ENCODE results near the gene LTBP1. TPM values are rescaled to one million over a fixed set of nuclear protein-coding genes. Genes with fewer than 3 reads are reported as not detected.

The LTBP1 gene
- total and polyA plus RNA-seq, 2 experiments from 2014 or later = 35.6 to 68.9 TPM

- Histone ChIP-seq H4K20me1 (ENCODE audit: insufficient read depth, poor library complexity, severe bottlenecking) (no peaks in the 10 kb centered on the region), H3K79me2 (peaks cover 5% of the 10 kb centered on the region), H2AFZ (no peak overlapping the region), H3K4me1 (ENCODE audit: insufficient read depth) (peaks cover 11% of the 10 kb centered on the region), H3K4me3 (no peak overlapping the region), H3K36me3 (replicated peaks; ENCODE audit: insufficient read depth, low read depth) (no peaks in the 10 kb centered on the region), H3K4me2 (no peak overlapping the region), H3K9me2 (replicated peaks; ENCODE audit: insufficient read depth) (no peaks in the 10 kb centered on the region), H3K27ac (no peak overlapping the region), H3K9me3 (ENCODE audit: low read depth) (no peaks in the 10 kb centered on the region), H3K27me3 (no peaks in the 10 kb centered on the region)
- WGBS (ENCODE audit: low lambda C conversion rate, missing lambda C conversion rate) = 98% methylated on average over 2 of the region's 2 CpGs
- TF ChIP-seq EZH2 (IDR thresholded peaks at IDR 0.05; ENCODE audit: borderline replicate concordance) = no peak
- TF ChIP-seq EZH2phosphoT487 (IDR thresholded peaks at IDR 0.05; ENCODE audit: low read depth, severe bottlenecking, unreplicated experiment) = no peak
- no peak for TF ChIP-seq CTCF (IDR thresholded peaks at IDR 0.05; ENCODE audit: poor library complexity)
- DNase-seq (ENCODE audit: low spot score) = no peak
Observed at GRCh38 chr2:33024758-33025157, 78.0 kb downstream of the LTBP1 start.

GRCh38 chr2:33029459-33029858 is 82.7 kb downstream of the LTBP1 start:
- H3K9me2 ChIP-seq (replicated peaks; ENCODE audit: insufficient read depth) = no peaks in the 10 kb centered on the region
- H3K4me1 ChIP-seq (ENCODE audit: insufficient read depth) = peaks cover 1% of the 10 kb centered on the region
- H3K79me2 ChIP-seq = no peaks in the 10 kb centered on the region
- no peaks in the 10 kb centered on the region for H3K36me3 ChIP-seq (replicated peaks; ENCODE audit: insufficient read depth, low read depth)
- H3K27ac ChIP-seq = no peak overlapping the region
- no peaks in the 10 kb centered on the region for H4K20me1 ChIP-seq (ENCODE audit: insufficient read depth, poor library complexity, severe bottlenecking)
- H3K27me3 ChIP-seq = no peaks in the 10 kb centered on the region
- no peak for DNase-seq (ENCODE audit: low spot score)
- no peak overlapping the region for H2AFZ ChIP-seq
- no peaks in the 10 kb centered on the region for H3K9me3 ChIP-seq (ENCODE audit: low read depth)
- no peak overlapping the region for H3K4me2 ChIP-seq
- H3K4me3 ChIP-seq = no peak overlapping the region
- 77% methylated on average over 3 of the region's 3 CpGs for WGBS (ENCODE audit: low lambda C conversion rate, missing lambda C conversion rate)
- TF ChIP-seq EZH2 (IDR thresholded peaks at IDR 0.05; ENCODE audit: borderline replicate concordance) (no peak), CTCF (IDR thresholded peaks at IDR 0.05; ENCODE audit: poor library complexity) (no peak), EZH2phosphoT487 (IDR thresholded peaks at IDR 0.05; ENCODE audit: low read depth, severe bottlenecking, unreplicated experiment) (no peak)

GRCh38 chr2:33029926-33030325 is 83.2 kb downstream of the LTBP1 start:
- Histone ChIP-seq H3K4me1 (ENCODE audit: insufficient read depth) (peaks cover 3% of the 10 kb centered on the region), H3K36me3 (replicated peaks; ENCODE audit: insufficient read depth, low read depth) (no peaks in the 10 kb centered on the region), H3K9me3 (ENCODE audit: low read depth) (no peaks in the 10 kb centered on the region), H3K4me2 (no peak overlapping the region), H3K9me2 (replicated peaks; ENCODE audit: insufficient read depth) (no peaks in the 10 kb centered on the region), H3K27me3 (no peaks in the 10 kb centered on the region), H4K20me1 (ENCODE audit: insufficient read depth, poor library complexity, severe bottlenecking) (no peaks in the 10 kb centered on the region), H3K27ac (no peak overlapping the region), H2AFZ (no peak overlapping the region), H3K79me2 (no peaks in the 10 kb centered on the region), H3K4me3 (no peak overlapping the region)
- 63% methylated on average over 4 of the region's 4 CpGs for WGBS (ENCODE audit: low lambda C conversion rate, missing lambda C conversion rate)
- no peak for TF ChIP-seq EZH2phosphoT487 (IDR thresholded peaks at IDR 0.05; ENCODE audit: low read depth, severe bottlenecking, unreplicated experiment)
- no peak for TF ChIP-seq EZH2 (IDR thresholded peaks at IDR 0.05; ENCODE audit: borderline replicate concordance)
- TF ChIP-seq CTCF (IDR thresholded peaks at IDR 0.05; ENCODE audit: poor library complexity) = no peak
- no peak for DNase-seq (ENCODE audit: low spot score)

- no peak overlapping the region for H3K4me2 ChIP-seq
- no peak for DNase-seq (ENCODE audit: low spot score)
- H3K36me3 ChIP-seq (replicated peaks; ENCODE audit: insufficient read depth, low read depth) = no peaks in the 10 kb centered on the region
- no peaks in the 10 kb centered on the region for H3K9me2 ChIP-seq (replicated peaks; ENCODE audit: insufficient read depth)
- H3K4me1 ChIP-seq (ENCODE audit: insufficient read depth) = peaks cover 3% of the 10 kb centered on the region
- H3K79me2 ChIP-seq = no peaks in the 10 kb centered on the region
- H3K9me3 ChIP-seq (ENCODE audit: low read depth) = no peaks in the 10 kb centered on the region
- no peak overlapping the region for H2AFZ ChIP-seq
- no peak overlapping the region for H3K27ac ChIP-seq
- no peaks in the 10 kb centered on the region for H4K20me1 ChIP-seq (ENCODE audit: insufficient read depth, poor library complexity, severe bottlenecking)
- 59% methylated on average over 3 of the region's 3 CpGs for WGBS (ENCODE audit: low lambda C conversion rate, missing lambda C conversion rate)
- TF ChIP-seq EZH2phosphoT487 (IDR thresholded peaks at IDR 0.05; ENCODE audit: low read depth, severe bottlenecking, unreplicated experiment) (no peak), CTCF (IDR thresholded peaks at IDR 0.05; ENCODE audit: poor library complexity) (no peak), EZH2 (IDR thresholded peaks at IDR 0.05; ENCODE audit: borderline replicate concordance) (no peak)
- H3K27me3 ChIP-seq = no peaks in the 10 kb centered on the region
- H3K4me3 ChIP-seq = no peak overlapping the region
Observed at GRCh38 chr2:33030326-33030725, 83.6 kb downstream of the LTBP1 start.

Measured in hepatocyte (in vitro differentiated cells).